ENCODE data around the gene WDR48. TPM values are rescaled to one million over a fixed set of nuclear protein-coding genes. Genes with fewer than 3 reads are reported as not detected.
"Not testable (repeated sequence)": the region's sequence is repeated elsewhere in the genome, so short reads cannot be mapped to it uniquely, and the experiment has no call there.

The WDR48 gene
- polyA plus RNA-seq, 1 experiment, result 42.1 TPM

DNA sequence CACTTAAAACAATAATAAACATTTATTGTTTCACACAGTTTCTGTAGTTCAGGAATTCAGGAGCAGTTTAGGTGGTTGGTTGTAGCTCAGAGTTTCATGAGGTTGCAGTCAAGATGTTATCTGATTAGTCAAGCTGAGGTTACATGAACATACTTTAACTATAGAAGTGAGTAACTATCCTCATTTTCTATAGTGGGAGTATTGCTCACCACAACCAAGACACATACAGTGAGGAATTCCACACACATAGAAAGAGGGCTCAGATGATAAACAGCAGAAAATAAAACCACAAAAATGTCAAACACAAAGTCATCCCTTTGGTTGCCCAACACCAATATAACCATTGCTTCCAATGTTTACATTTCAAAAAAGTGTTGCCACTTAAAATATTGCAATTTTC, 13.7 kb upstream of the WDR48 start:
- POLR2A ChIA-PET, result no interaction called here
- no peak for DNase-seq (ENCODE audit: low read depth, low spot score)
- Histone ChIP-seq H3K27ac (ENCODE audit: low read depth, low read length) (no peak overlapping the region), H3K27me3 (ENCODE audit: control insufficient read depth, insufficient read depth, low read length) (no peaks in the 10 kb centered on the region), H3K9me3 (ENCODE audit: control insufficient read depth, insufficient read depth, low read length) (no peaks in the 10 kb centered on the region), H3K4me3 (ENCODE audit: low read depth, low read length) (no peak overlapping the region)
- CTCF ChIA-PET, result interaction anchor here (1.0 kb wide), 1 partner anchor 38 kb away, joined by 4 read pairs; no protein-coding TSS in a partner anchor
- TF ChIP-seq, protein P1, sequence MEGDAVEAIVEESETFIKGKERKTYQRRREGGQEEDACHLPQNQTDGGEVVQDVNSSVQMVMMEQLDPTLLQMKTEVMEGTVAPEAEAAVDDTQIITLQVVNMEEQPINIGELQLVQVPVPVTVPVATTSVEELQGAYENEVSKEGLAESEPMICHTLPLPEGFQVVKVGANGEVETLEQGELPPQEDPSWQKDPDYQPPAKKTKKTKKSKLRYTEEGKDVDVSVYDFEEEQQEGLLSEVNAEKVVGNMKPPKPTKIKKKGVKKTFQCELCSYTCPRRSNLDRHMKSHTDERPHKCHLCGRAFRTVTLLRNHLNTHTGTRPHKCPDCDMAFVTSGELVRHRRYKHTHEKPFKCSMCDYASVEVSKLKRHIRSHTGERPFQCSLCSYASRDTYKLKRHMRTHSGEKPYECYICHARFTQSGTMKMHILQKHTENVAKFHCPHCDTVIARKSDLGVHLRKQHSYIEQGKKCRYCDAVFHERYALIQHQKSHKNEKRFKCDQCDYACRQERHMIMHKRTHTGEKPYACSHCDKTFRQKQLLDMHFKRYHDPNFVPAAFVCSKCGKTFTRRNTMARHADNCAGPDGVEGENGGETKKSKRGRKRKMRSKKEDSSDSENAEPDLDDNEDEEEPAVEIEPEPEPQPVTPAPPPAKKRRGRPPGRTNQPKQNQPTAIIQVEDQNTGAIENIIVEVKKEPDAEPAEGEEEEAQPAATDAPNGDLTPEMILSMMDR (IDR thresholded peaks at IDR 0.05; ENCODE audit: low read depth, low read length), result no peak

DNA sequence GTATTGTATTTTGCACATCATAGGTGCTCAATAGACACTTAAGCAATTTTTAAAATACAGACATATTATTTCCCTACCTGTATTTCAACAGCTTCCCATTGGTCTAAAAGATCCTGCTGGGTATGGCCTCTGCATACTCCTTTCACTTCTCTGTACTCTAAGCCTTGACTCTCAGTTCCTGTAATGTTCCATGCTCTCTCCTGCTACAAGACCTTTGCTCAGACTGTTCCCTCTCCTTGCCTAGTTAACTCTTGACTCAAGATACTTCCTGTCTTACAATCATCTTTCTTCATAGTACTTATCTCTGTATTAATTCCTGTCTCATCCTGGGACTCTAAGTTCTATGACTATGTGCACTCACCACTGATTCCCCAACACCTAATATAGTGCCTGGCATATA, 1.8 kb upstream of the WDR48 start:
- POLR2A ChIA-PET, result no interaction called here
- Histone ChIP-seq H3K27me3 (ENCODE audit: control insufficient read depth, insufficient read depth, low read length) (peaks cover 3% of the 10 kb centered on the region), H3K27ac (ENCODE audit: low read depth, low read length) (no peak overlapping the region), H3K4me3 (ENCODE audit: low read depth, low read length) (no peak overlapping the region), H3K9me3 (ENCODE audit: control insufficient read depth, insufficient read depth, low read length) (no peaks in the 10 kb centered on the region; the same call in 1 of the 2 replicates)
- TF ChIP-seq, protein P1 (IDR thresholded peaks at IDR 0.05; ENCODE audit: low read depth, low read length), result no peak
- CTCF ChIA-PET, result interaction anchor here (1.0 to 1.8 kb wide), 7 partner anchors 14 to 399 kb away, joined by 3 to 8 read pairs (median 3); no protein-coding TSS in a partner anchor
- DNase-seq (ENCODE audit: low read depth, low spot score), result no peak

DNA sequence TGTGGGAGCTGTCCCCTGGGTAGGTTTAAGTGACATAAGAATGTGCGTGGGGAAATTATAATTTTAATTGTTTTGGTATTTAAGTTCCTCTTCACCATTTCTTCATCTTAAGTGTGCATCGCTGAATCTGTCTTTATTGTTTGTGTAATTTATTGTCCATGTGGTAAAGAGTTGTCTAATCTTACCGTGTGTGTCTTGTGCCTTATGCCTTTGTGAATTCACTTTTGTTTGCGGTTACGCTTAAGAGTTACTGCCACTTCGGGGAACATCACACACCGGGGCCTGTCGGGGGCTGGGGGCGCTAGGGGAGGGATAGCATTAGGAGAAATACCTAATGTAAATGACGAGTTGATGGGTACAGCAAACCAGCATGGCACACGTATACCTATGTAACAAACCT, 767 bp downstream of the WDR48 start:
- Histone ChIP-seq H3K27me3 (ENCODE audit: control insufficient read depth, insufficient read depth, low read length) (no peaks in the 10 kb centered on the region), H3K9me3 (ENCODE audit: control insufficient read depth, insufficient read depth, low read length) (no peaks in the 10 kb centered on the region; the same call in 1 of the 2 replicates), H3K27ac (ENCODE audit: low read depth, low read length) (no peak overlapping the region), H3K4me3 (ENCODE audit: low read depth, low read length) (peak overlapping the region; percentile 81)
- ChIA-PET POLR2A (no interaction called here), CTCF (no interaction called here)
- no peak for DNase-seq (ENCODE audit: low read depth, low spot score)
- TF ChIP-seq, protein P1 (IDR thresholded peaks at IDR 0.05; ENCODE audit: low read depth, low read length), result no peak

DNA sequence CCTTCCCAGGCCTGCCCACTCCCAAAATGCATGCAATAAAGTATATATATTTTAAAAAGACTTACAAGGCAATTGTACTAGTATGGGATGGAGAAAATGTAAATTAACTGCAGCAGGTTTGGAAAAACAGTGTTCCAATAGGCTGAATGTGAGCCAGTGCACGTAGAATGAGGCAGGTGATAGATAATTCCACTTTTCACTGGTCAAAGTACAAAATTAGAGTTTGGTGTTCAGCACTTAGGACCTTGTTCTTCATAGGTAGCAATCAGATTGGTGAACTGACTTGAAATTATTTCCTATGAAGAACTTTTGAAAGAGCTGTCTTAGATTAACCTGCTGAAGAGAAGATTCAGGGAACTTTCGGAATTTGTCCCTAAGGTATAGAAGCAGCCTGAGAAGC, 1.9 kb downstream of the WDR48 start:
- DNase-seq (ENCODE audit: low read depth, low spot score), result no peak

DNA sequence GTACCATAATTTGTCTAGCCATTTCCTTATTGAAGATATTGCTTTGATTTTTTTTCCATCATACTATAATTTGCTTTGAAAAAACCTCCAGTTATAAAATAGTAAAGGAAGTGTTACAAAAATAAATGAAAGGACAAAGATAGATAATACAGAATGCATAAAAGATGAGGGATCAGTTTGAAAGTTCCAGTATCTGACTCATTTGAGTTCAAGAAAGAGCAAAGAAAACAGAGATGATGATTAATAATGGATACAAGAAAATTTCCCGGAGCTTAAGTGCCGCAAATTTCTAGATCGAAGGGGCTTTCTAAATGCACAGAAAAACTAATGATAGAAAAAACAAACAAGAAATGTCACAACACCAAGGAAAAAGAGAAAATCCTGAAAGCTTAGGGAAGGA, 4.3 kb downstream of the WDR48 start:
- no peak overlapping the region for H3K4me3 ChIP-seq (ENCODE audit: low read depth, low read length)
- ChIA-PET POLR2A (no interaction called here), CTCF (interaction anchor here (1.0 to 1.6 kb wide), 2 partner anchors 232 to 235 kb away, joined by 3 to 4 read pairs; no protein-coding TSS in a partner anchor)
- no peaks in the 10 kb centered on the region for H3K27me3 ChIP-seq (ENCODE audit: control insufficient read depth, insufficient read depth, low read length)
- no peak overlapping the region for H3K27ac ChIP-seq (ENCODE audit: low read depth, low read length)
- TF ChIP-seq, protein P1 (IDR thresholded peaks at IDR 0.05; ENCODE audit: low read depth, low read length), result no peak
- H3K9me3 ChIP-seq (ENCODE audit: control insufficient read depth, insufficient read depth, low read length), result no peaks in the 10 kb centered on the region; the same call in 1 of the 2 replicates
- no peak for DNase-seq (ENCODE audit: low read depth, low spot score)

More for the DNA sequence above, 1.9 kb downstream of the WDR48 start:
- ChIA-PET CTCF (no interaction called here), POLR2A (no interaction called here)
- TF ChIP-seq, protein P1 (IDR thresholded peaks at IDR 0.05; ENCODE audit: low read depth, low read length), result no peak
- Histone ChIP-seq H3K9me3 (ENCODE audit: control insufficient read depth, insufficient read depth, low read length) (no peaks in the 10 kb centered on the region; the same call in 1 of the 2 replicates), H3K27ac (ENCODE audit: low read depth, low read length) (no peak overlapping the region), H3K4me3 (ENCODE audit: low read depth, low read length) (no peak overlapping the region), H3K27me3 (ENCODE audit: control insufficient read depth, insufficient read depth, low read length) (no peaks in the 10 kb centered on the region)

DNA sequence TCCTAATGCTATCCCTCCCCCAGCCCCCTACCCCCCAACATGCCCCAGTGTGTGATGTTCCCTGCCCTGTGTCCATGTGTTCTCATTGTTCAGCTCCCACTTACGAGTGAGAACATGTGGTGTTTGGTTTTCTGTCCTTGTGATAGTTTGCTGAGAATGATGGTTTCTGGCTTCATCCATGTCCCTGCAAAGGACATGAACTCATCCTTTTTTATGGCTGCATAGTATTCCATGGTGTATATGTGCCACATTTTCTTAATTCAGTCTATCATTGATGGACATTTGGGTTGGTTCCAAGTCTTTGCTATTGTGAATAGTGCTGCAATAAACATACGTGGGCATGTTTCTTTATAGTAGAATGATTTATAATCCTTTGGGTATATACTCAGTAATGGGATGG, 9.4 kb downstream of the WDR48 start:
- H3K4me3 ChIP-seq (ENCODE audit: low read depth, low read length); DNase-seq (ENCODE audit: low read depth, low spot score); CTCF ChIA-PET; H3K27me3 ChIP-seq (ENCODE audit: control insufficient read depth, insufficient read depth, low read length); POLR2A ChIA-PET; H3K27ac ChIP-seq (ENCODE audit: low read depth, low read length); H3K9me3 ChIP-seq (ENCODE audit: control insufficient read depth, insufficient read depth, low read length): not testable (repeated sequence)

All from AG04450 (cell line).